K562 (cell line): ENCODE measurements around the gene PGLYRP1. TPM values are rescaled to one million over a fixed set of nuclear protein-coding genes. Genes with fewer than 3 reads are reported as not detected.

Source experiments
- FOSL1 ChIP-seq: fragments of 200-800 bp; sonication (Bioruptor generic); conservative IDR thresholded peaks from 2 replicates; pipeline ENCODE4 v1.6.1; 2016; ENCODE audit warnings: missing genetic modification characterization, missing compliant biosample characterization
- FUS ChIP-seq: fragments of 200-400 bp; formaldehyde crosslinking; optimal IDR thresholded peaks from 2 replicates; pipeline ENCODE3; 2017; ENCODE audit warnings: low read depth, low read length
- KAT7 ChIP-seq: sonication (generic); formaldehyde crosslinking; IDR thresholded peaks from 2 replicates; pipeline ENCODE4 v1.8.0; 2022; ENCODE audit warnings: missing genetic modification reagents, mild to moderate bottlenecking, borderline replicate concordance
- KLF16 ChIP-seq: IDR thresholded peaks from 2 replicates; pipeline ENCODE4 v1.6.1; 2016; ENCODE audit warnings: antibody characterized with exemption
- L3MBTL2 ChIP-seq: fragments of 450-650 bp; IDR thresholded peaks from 2 replicates; pipeline ENCODE4 v1.6.1; 2016; ENCODE audit warnings: mild to moderate bottlenecking, moderate library complexity
- LEF1 ChIP-seq: fragments of 450-650 bp; IDR thresholded peaks from 2 replicates; pipeline ENCODE4 v1.6.1; 2016; ENCODE audit warnings: mild to moderate bottlenecking
- NCOA1 ChIP-seq: fragments of 450-650 bp; IDR thresholded peaks from 2 replicates; pipeline ENCODE4 v1.6.1; 2016; ENCODE audit warnings: low read depth
- NRF1 ChIP-seq, 2 experiments: fragments of 450-650 bp; IDR thresholded peaks in 1 of 2; conservative IDR thresholded peaks in 1 of 2; 2 replicates each; pipeline ENCODE4 v1.6.1; 2014; ENCODE audit warnings: mild to moderate bottlenecking in 2 of 2
- PHF21A ChIP-seq: fragments of 450-650 bp; IDR thresholded peaks from 2 replicates; pipeline ENCODE4 v1.6.1; 2017; ENCODE audit warnings: low read depth, borderline replicate concordance
- PRPF4 ChIP-seq: fragments of 200-400 bp; formaldehyde crosslinking; IDR thresholded peaks from one replicate; pipeline ENCODE4 v1.6.1; 2017; ENCODE audit warnings: low read length, low read depth, mild to moderate bottlenecking; ENCODE audit not compliant: insufficient read depth, poor library complexity, severe bottlenecking
- RNF2 ChIP-seq: sonication (generic); IDR thresholded peaks from 2 replicates; pipeline ENCODE4 v1.6.1; 2016
- SUPT5H ChIP-seq: fragments of 450-650 bp; IDR thresholded peaks from 2 replicates; pipeline ENCODE4 v1.6.1; 2016
- XRCC3 ChIP-seq: fragments of 450-650 bp; IDR thresholded peaks from 2 replicates; pipeline ENCODE4 v1.6.1; 2017; ENCODE audit warnings: mild to moderate bottlenecking, moderate library complexity
- YY1 ChIP-seq, 3 experiments: IDR thresholded peaks; 2 replicates each; pipeline ENCODE4 v1.6.1; 2011; ENCODE audit warnings: low read length in 2 of 3, mild to moderate bottlenecking in 2 of 3, moderate library complexity in 2 of 3, borderline replicate concordance in 1 of 3, control low read depth in 1 of 3, low read depth in 1 of 3; ENCODE audit not compliant: insufficient read depth in 3 of 3, insufficient replicate concordance in 2 of 3, control insufficient read depth in 1 of 3, insufficient read length in 1 of 3; ENCODE audit errors: extremely low read depth in 1 of 3
- ZFP36 ChIP-seq: fragments of 150-350 bp; IDR thresholded peaks from 2 replicates; pipeline ENCODE4 v1.6.1; 2018; ENCODE audit warnings: low read length, low read depth; ENCODE audit not compliant: partially characterized antibody
- ZSCAN32 ChIP-seq: fragments of 450-650 bp; formaldehyde crosslinking; IDR thresholded peaks from 2 replicates; pipeline ENCODE4 v1.4.0; 2020; ENCODE audit warnings: mild to moderate bottlenecking, moderate library complexity
- polyA plus RNA-seq, 8 experiments: library from polyadenylated mRNA; depleted of rRNA in 4 of 8; stranded (reverse) in 5 of 8; unstranded in 3 of 8; fragments of >200 nt; fragmentation: Nextera tagmentation in 2 of 8; fragmentation: Illumina TruSeq in 1 of 8; extraction: Ambion mirVana in 2 of 8; extraction: Trizol in 1 of 8; gene quantifications; 2 replicates each; pipeline versions ENCODE4 v1.2.1 to v1.2.3, GENCODE V29; 2011 to 2014; ENCODE audit warnings: inconsistent platforms in 1 of 8, missing spikeins in 1 of 8
- total RNA-seq, 7 experiments: library from RNA; depleted of rRNA in 6 of 7; stranded (reverse); fragments of >200 nt in 6 of 7; fragmentation: Illumina TruSeq in 2 of 7; extraction: Trizol in 2 of 7; gene quantifications; 2 replicates each; pipeline versions ENCODE4 v1.2.1 to v1.2.3, GENCODE V29; 2011 to 2021; ENCODE audit warnings: low replicate concordance in 1 of 7
- TF ChIP-seq, protein P1 (sequence below): fragments of 250-450 bp; sonication (Bioruptor Pico); IDR thresholded peaks from 2 replicates; pipeline ENCODE4 v1.4.0; 2020; ENCODE audit warnings: mild to moderate bottlenecking
- TF ChIP-seq, protein P2 (sequence below): fragments of 450-650 bp; IDR thresholded peaks from 2 replicates; pipeline ENCODE4 v1.6.1; 2018; ENCODE audit warnings: mild to moderate bottlenecking, low read depth; ENCODE audit not compliant: partially characterized antibody
- TF ChIP-seq, protein P3 (sequence below): IDR thresholded peaks from 2 replicates; pipeline ENCODE4 v1.6.1; 2016; ENCODE audit warnings: missing genetic modification characterization, missing compliant biosample characterization
- TF ChIP-seq, protein P4 (sequence below), 2 experiments: fragments of 450-650 bp; IDR thresholded peaks; 2 replicates each; pipeline ENCODE4 v1.6.1; 2018; ENCODE audit warnings: mild to moderate bottlenecking in 2 of 2, low read depth in 1 of 2; ENCODE audit not compliant: partially characterized antibody in 2 of 2

Gene PGLYRP1
- total and polyA plus RNA-seq, 9 of the 15 experiments (the other 6 are each of a cell fraction or from before 2014, with no cell fraction given): not detected

DNA sequence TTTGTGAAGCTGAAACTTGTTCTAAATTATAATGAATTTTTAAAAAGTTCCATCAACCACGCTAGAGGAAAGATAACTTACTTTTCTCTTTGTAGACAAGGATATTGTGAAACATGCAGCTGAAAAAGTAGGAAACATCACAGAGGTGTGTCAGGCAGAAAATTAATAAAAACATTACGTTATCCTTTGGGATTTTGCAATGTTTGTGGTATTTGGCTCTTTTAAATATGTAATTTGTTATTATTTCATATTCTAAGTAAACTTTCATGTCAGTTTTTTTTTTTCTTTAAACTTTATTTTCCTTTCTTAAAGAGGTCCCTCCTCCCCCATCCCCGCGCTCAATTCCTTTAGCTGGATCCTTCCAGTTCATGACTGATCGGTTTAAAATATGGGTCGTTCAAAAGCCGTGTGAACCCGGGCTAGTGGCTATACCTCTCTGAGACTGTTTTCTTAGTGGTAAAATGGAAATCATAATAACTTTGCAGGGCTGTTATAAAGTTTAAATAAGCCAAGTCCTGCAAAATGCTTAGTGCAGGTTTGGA, 28.3 kb downstream of the PGLYRP1 start (continued):
- TF ChIP-seq SUPT5H (no peak), XRCC3 (no peak), KLF16 (no peak), L3MBTL2 (no peak), ZFP36 (peak; percentile 46), RNF2 (no peak), NRF1 (conservative IDR thresholded peaks at IDR 0.05 in 1 of 2, IDR thresholded peaks at IDR 0.05 in 1 of 2) (no peak), NCOA1 (no peak), YY1 (IDR thresholded peaks at IDR 0.05; ENCODE audit: borderline replicate concordance in 1 of 3, control insufficient read depth in 1 of 3, extremely low read depth in 1 of 3, insufficient read depth in 3 of 3, insufficient read length in 1 of 3, insufficient replicate concordance in 2 of 3, low read depth in 1 of 3, low read length in 2 of 3) (no peak), FOSL1 (tag) (no peak), PRPF4 (no peak), KAT7 (no peak), LEF1 (no peak), ZSCAN32 (CRISPR knock-in tag) (no peak), FUS (no peak), PHF21A (no peak)
- TF ChIP-seq, protein P1, sequence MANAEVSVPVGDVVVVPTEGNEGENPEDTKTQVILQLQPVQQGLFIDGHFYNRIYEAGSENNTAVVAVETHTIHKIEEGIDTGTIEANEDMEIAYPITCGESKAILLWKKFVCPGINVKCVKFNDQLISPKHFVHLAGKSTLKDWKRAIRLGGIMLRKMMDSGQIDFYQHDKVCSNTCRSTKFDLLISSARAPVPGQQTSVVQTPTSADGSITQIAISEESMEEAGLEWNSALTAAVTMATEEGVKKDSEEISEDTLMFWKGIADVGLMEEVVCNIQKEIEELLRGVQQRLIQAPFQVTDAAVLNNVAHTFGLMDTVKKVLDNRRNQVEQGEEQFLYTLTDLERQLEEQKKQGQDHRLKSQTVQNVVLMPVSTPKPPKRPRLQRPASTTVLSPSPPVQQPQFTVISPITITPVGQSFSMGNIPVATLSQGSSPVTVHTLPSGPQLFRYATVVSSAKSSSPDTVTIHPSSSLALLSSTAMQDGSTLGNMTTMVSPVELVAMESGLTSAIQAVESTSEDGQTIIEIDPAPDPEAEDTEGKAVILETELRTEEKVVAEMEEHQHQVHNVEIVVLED (CRISPR knock-in tag): no peak
- TF ChIP-seq, protein P2, sequence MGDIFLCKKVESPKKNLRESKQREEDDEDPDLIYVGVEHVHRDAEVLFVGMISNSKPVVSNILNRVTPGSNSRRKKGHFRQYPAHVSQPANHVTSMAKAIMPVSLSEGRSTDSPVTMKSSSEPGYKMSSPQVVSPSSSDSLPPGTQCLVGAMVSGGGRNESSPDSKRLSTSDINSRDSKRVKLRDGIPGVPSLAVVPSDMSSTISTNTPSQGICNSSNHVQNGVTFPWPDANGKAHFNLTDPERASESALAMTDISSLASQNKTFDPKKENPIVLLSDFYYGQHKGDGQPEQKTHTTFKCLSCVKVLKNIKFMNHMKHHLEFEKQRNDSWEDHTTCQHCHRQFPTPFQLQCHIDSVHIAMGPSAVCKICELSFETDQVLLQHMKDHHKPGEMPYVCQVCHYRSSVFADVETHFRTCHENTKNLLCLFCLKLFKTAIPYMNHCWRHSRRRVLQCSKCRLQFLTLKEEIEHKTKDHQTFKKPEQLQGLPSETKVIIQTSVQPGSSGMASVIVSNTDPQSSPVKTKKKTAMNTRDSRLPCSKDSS: no peak
- TF ChIP-seq, protein P3, sequence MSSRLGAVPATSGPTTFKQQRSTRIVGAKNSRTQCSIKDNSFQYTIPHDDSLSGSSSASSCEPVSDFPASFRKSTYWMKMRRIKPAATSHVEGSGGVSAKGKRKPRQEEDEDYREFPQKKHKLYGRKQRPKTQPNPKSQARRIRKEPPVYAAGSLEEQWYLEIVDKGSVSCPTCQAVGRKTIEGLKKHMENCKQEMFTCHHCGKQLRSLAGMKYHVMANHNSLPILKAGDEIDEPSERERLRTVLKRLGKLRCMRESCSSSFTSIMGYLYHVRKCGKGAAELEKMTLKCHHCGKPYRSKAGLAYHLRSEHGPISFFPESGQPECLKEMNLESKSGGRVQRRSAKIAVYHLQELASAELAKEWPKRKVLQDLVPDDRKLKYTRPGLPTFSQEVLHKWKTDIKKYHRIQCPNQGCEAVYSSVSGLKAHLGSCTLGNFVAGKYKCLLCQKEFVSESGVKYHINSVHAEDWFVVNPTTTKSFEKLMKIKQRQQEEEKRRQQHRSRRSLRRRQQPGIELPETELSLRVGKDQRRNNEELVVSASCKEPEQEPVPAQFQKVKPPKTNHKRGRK (tag): peak; percentile 92
- TF ChIP-seq, protein P4, sequence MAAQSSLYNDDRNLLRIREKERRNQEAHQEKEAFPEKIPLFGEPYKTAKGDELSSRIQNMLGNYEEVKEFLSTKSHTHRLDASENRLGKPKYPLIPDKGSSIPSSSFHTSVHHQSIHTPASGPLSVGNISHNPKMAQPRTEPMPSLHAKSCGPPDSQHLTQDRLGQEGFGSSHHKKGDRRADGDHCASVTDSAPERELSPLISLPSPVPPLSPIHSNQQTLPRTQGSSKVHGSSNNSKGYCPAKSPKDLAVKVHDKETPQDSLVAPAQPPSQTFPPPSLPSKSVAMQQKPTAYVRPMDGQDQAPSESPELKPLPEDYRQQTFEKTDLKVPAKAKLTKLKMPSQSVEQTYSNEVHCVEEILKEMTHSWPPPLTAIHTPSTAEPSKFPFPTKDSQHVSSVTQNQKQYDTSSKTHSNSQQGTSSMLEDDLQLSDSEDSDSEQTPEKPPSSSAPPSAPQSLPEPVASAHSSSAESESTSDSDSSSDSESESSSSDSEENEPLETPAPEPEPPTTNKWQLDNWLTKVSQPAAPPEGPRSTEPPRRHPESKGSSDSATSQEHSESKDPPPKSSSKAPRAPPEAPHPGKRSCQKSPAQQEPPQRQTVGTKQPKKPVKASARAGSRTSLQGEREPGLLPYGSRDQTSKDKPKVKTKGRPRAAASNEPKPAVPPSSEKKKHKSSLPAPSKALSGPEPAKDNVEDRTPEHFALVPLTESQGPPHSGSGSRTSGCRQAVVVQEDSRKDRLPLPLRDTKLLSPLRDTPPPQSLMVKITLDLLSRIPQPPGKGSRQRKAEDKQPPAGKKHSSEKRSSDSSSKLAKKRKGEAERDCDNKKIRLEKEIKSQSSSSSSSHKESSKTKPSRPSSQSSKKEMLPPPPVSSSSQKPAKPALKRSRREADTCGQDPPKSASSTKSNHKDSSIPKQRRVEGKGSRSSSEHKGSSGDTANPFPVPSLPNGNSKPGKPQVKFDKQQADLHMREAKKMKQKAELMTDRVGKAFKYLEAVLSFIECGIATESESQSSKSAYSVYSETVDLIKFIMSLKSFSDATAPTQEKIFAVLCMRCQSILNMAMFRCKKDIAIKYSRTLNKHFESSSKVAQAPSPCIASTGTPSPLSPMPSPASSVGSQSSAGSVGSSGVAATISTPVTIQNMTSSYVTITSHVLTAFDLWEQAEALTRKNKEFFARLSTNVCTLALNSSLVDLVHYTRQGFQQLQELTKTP (IDR thresholded peaks at IDR 0.05; ENCODE audit: low read depth in 1 of 2, partially characterized antibody in 2 of 2): peak in 1 of 2 experiments; percentile 47
